HEK293 (cell line): ENCODE data around the gene RPL9.
"Not testable (repeated sequence)": the region's sequence is repeated elsewhere in the genome, so short reads cannot be mapped to it uniquely, and the experiment has no call there.

Experiments
- CTCF ChIA-PET: fragments of 350-600 bp; formaldehyde crosslinking; extraction: SDS; loops from one replicate; lab custom pipeline; 2021; ENCODE audit warnings: antibody characterized with exemption; lab: Yijun Ruan, JAX
- POLR2A ChIA-PET: fragments of 300-600 bp; formaldehyde crosslinking; extraction: SDS; loops from one replicate; lab custom pipeline; 2020; ENCODE audit warnings: antibody characterized with exemption, inconsistent platforms; lab: Yijun Ruan, JAX
- H3K27ac ChIP-seq: fragments of 200-500 bp; sonication (Bioruptor generic); 2 replicates; pipeline ENCODE4 v1.5.1; 2014; ENCODE audit warnings: low read depth, low read length, control low read depth, inconsistent platforms; ENCODE audit errors: extremely low read depth
- H3K36me3 ChIP-seq, 2 experiments: fragments of 200-500 bp in 1 of 2; sonication (Bioruptor generic) in 1 of 2; 1 replicate in 1 of 2; 2 replicates in 1 of 2; pipeline ENCODE4 v1.5.1; 2014 to 2017; ENCODE audit warnings: inconsistent platforms in 2 of 2, low read length in 2 of 2; ENCODE audit not compliant: control insufficient read depth in 2 of 2, insufficient read depth in 1 of 2
- H3K4me1 ChIP-seq: fragments of 200-500 bp; sonication (Bioruptor generic); 2 replicates; pipeline ENCODE4 v1.5.1; 2014; ENCODE audit warnings: mild to moderate bottlenecking, low read length, inconsistent platforms; ENCODE audit not compliant: control insufficient read depth, insufficient read depth
- H3K4me3 ChIP-seq: 2 replicates; pipeline ENCODE4 v1.5.1; 2011; ENCODE audit warnings: low read depth, mild to moderate bottlenecking, control low read depth, low read length, moderate library complexity
- H3K9me3 ChIP-seq: fragments of 200-500 bp; sonication (Bioruptor generic); 2 replicates; pipeline ENCODE4 v1.5.1; 2014; ENCODE audit warnings: low read depth, low read length, inconsistent platforms; ENCODE audit not compliant: control insufficient read depth, insufficient read depth
- GLI2 ChIP-seq: fragments of 450-650 bp; formaldehyde crosslinking; IDR thresholded peaks from 2 replicates; pipeline ENCODE4; 2017; ENCODE audit warnings: missing biosample characterization, missing genetic modification characterization, low read depth, borderline replicate concordance
- PATZ1 ChIP-seq: fragments of 450-650 bp; formaldehyde crosslinking; IDR thresholded peaks from 2 replicates; pipeline ENCODE4 v1.5.1; 2016; ENCODE audit warnings: missing biosample characterization, missing genetic modification characterization
- WT1 ChIP-seq: fragments of 450-650 bp; formaldehyde crosslinking; IDR thresholded peaks from 2 replicates; pipeline ENCODE4 v1.5.1; 2016; ENCODE audit warnings: missing biosample characterization, missing genetic modification characterization
- YY2 ChIP-seq: fragments of 450-650 bp; formaldehyde crosslinking; IDR thresholded peaks from 2 replicates; pipeline ENCODE4 v1.5.1; 2016; ENCODE audit warnings: missing biosample characterization, missing genetic modification characterization
- ZBTB44 ChIP-seq: fragments of 450-650 bp; IDR thresholded peaks from 2 replicates; pipeline ENCODE4 v1.5.1; 2018; ENCODE audit warnings: missing biosample characterization, mild to moderate bottlenecking, missing genetic modification characterization
- ZFP37 ChIP-seq: fragments of 450-650 bp; formaldehyde crosslinking; IDR thresholded peaks from 2 replicates; pipeline ENCODE4 v1.5.1; 2016; ENCODE audit warnings: missing biosample characterization, missing genetic modification characterization
- ZNF146 ChIP-seq: fragments of 450-650 bp; formaldehyde crosslinking; IDR thresholded peaks from 2 replicates; pipeline ENCODE4 v1.5.1; 2016; ENCODE audit warnings: missing biosample characterization, missing genetic modification characterization
- ZNF211 ChIP-seq: fragments of 450-650 bp; formaldehyde crosslinking; IDR thresholded peaks from 2 replicates; pipeline ENCODE4 v1.5.1; 2016; ENCODE audit warnings: low read depth, missing biosample characterization, missing genetic modification characterization
- ZNF292 ChIP-seq: fragments of 450-650 bp; formaldehyde crosslinking; IDR thresholded peaks from 2 replicates; pipeline ENCODE4 v1.5.1; 2016; ENCODE audit warnings: low read depth, missing biosample characterization, missing genetic modification characterization, borderline replicate concordance
- ZNF391 ChIP-seq: fragments of 450-650 bp; formaldehyde crosslinking; IDR thresholded peaks from 2 replicates; pipeline ENCODE4 v1.5.1; 2016; ENCODE audit warnings: low read depth, missing biosample characterization, missing genetic modification characterization, borderline replicate concordance
- ZNF518A ChIP-seq: fragments of 450-650 bp; formaldehyde crosslinking; conservative IDR thresholded peaks from 2 replicates; pipeline ENCODE4 v1.5.1; 2016; ENCODE audit warnings: low read depth, missing biosample characterization, missing genetic modification characterization
- ZNF623 ChIP-seq: fragments of 450-650 bp; formaldehyde crosslinking; IDR thresholded peaks from 2 replicates; pipeline ENCODE4 v1.5.1; 2016; ENCODE audit warnings: missing biosample characterization, missing genetic modification characterization
- ZNF692 ChIP-seq: fragments of 450-650 bp; formaldehyde crosslinking; IDR thresholded peaks from 2 replicates; pipeline ENCODE4 v1.5.1; 2016; ENCODE audit warnings: missing biosample characterization, missing genetic modification characterization
- ZNF76 ChIP-seq: fragments of 450-650 bp; formaldehyde crosslinking; IDR thresholded peaks from 2 replicates; pipeline ENCODE4; 2016; ENCODE audit warnings: low read depth, missing biosample characterization, missing genetic modification characterization, borderline replicate concordance
- TF ChIP-seq, protein P1 (sequence below): fragments of 450-650 bp; formaldehyde crosslinking; IDR thresholded peaks from 2 replicates; pipeline ENCODE4 v1.5.1; 2016; ENCODE audit warnings: missing biosample characterization, missing genetic modification characterization, borderline replicate concordance

The RPL9 gene

DNA sequence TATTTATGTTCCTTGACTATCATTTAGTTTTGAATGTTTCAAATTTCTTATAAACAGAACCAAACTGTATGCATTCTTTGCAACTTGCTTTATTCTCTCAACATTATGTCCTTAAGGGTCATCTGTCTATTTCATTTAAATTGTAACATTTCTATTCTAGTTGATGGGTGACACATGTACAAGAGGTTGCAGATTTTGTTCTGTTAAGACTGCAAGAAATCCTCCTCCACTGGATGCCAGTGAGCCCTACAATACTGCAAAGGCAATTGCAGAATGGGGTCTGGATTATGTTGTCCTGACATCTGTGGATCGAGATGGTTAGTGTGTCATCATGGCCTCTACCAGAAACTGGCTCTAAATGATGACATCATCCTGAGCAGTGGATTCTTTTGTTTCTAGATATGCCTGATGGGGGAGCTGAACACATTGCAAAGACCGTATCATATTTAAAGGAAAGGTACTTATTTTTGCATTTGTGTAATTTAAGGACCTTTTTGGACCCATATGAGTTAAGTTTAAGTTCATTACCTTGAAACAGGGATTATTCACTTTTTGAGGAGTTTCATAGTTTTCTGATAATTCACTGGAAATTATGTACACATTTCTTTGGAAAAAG is 6.3 kb upstream of the RPL9 start (continued):
- TF ChIP-seq ZNF692 (tag by site-specific recombination), result 0 out of 2 replicates have a peak, but pooled peaks have one; percentile 23

GRCh38 chr4:39458161-39458504 is 589 bp downstream of the RPL9 start:
- not testable (repeated sequence) for H3K9me3 ChIP-seq, H3K4me1 ChIP-seq
- POLR2A ChIA-PET, result interaction anchor here (1.0 to 3.0 kb wide), 6 partner anchors 10 to 600 kb away, joined by 3 to 14 read pairs (median 3); partner anchors contain the start of gene UGDH
- CTCF ChIA-PET, result interaction anchor here (0.7 to 2.3 kb wide), 2 partner anchors 11 to 610 kb away, joined by 3 to 8 read pairs; no protein-coding TSS in a partner anchor
- Histone ChIP-seq H3K27ac (peak overlapping the region; percentile 96), H3K4me3 (peak overlapping the region; percentile 83), H3K36me3 (peaks cover 21 to 69% of the 10 kb centered on the region in 2 experiments; a peak in 2 of 3 replicates)

GRCh38 chr4:39456946-39457763 is 1.6 kb downstream of the RPL9 start:
- Histone ChIP-seq H3K27ac (no peak overlapping the region), H3K9me3 (no peaks in the 10 kb centered on the region), H3K4me3 (peak overlapping the region; percentile 83), H3K4me1 (no peaks in the 10 kb centered on the region), H3K36me3 (peaks cover 23 to 72% of the 10 kb centered on the region in 2 experiments; a peak in 2 of 3 replicates)
- POLR2A ChIA-PET, result interaction anchor here (0.6 to 3.0 kb wide), 2 partner anchors 18 to 70 kb away, joined by 3 to 14 read pairs; partner anchors contain the start of gene UGDH
- CTCF ChIA-PET, result interaction anchor here (0.6 to 2.3 kb wide), 3 partner anchors 12 to 611 kb away, joined by 3 to 8 read pairs (median 3); no protein-coding TSS in a partner anchor
- TF ChIP-seq ZNF623 (tag by site-specific recombination) (no peak), ZBTB44 (no peak), ZNF76 (no peak), GLI2 (tag by site-specific recombination) (no peak), YY2 (tag by site-specific recombination) (no peak), ZNF146 (tag by site-specific recombination) (no peak), WT1 (no peak), ZNF518A (no peak), ZFP37 (tag by site-specific recombination) (no peak), ZNF211 (no peak), ZNF391 (tag by site-specific recombination) (no peak), ZNF292 (no peak), PATZ1 (tag by site-specific recombination) (no peak)
- TF ChIP-seq, protein P1, sequence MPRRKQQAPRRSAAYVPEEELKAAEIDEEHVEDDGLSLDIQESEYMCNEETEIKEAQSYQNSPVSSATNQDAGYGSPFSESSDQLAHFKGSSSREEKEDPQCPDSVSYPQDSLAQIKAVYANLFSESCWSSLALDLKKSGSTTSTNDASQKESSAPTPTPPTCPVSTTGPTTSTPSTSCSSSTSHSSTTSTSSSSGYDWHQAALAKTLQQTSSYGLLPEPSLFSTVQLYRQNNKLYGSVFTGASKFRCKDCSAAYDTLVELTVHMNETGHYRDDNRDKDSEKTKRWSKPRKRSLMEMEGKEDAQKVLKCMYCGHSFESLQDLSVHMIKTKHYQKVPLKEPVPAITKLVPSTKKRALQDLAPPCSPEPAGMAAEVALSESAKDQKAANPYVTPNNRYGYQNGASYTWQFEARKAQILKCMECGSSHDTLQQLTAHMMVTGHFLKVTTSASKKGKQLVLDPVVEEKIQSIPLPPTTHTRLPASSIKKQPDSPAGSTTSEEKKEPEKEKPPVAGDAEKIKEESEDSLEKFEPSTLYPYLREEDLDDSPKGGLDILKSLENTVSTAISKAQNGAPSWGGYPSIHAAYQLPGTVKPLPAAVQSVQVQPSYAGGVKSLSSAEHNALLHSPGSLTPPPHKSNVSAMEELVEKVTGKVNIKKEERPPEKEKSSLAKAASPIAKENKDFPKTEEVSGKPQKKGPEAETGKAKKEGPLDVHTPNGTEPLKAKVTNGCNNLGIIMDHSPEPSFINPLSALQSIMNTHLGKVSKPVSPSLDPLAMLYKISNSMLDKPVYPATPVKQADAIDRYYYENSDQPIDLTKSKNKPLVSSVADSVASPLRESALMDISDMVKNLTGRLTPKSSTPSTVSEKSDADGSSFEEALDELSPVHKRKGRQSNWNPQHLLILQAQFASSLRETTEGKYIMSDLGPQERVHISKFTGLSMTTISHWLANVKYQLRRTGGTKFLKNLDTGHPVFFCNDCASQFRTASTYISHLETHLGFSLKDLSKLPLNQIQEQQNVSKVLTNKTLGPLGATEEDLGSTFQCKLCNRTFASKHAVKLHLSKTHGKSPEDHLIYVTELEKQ (tag by site-specific recombination), result no peak
